ENCODE measurements around the gene ITPR1.

DNA sequence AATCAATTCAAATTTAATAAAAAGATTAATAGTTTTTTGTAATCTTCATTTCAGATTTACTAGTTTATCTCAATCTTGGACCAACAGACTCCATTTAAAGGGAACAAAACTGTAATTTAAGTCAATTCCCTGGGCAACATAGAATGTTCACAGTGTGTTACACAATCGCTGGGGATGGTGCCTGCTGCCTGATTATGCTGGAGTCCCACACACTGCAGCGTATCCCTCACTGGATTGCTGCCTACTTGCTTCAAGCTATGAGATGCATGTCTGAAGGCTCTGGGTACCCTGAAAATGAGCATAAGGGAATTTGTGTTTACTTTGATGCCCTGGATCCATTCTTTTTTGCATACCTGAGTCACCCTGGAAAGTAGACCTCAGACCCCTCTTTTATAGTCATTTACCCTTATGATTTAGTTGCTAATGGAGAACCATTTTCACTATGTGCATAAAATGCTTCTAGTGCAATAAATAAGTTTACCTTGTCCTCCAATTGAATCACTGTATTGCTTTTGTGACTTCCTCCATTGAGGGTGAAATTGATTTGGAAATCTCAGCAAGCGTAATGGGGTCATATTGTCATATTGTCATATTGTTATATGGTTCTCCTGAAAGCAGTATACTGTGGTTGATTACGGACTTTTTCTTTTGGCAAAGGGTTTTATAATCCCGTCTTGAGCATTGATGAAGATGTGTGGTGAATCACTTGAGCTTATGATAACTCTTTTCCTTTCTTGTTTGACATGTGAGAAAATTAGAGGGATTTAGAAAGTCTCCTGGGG is 35.9 kb downstream of the ITPR1 start:
- no peak for TF ChIP-seq YY1 (IDR thresholded peaks at IDR 0.05; ENCODE audit: insufficient read depth, insufficient read length)
- no peak for TF ChIP-seq SUZ12 (IDR thresholded peaks at IDR 0.05; ENCODE audit: extremely low read depth, insufficient read depth, insufficient read length)
